ENCODE measurements around the gene LHX1.

LHX1 gene

GRCh38 chr17:36922175-36922574 lies 15.1 kb upstream of the LHX1 start:
- DNase-seq: no peak

GRCh38 chr17:36923814-36924221 lies 13.5 kb upstream of the LHX1 start:
- DNase-seq: no peak

- no peak for DNase-seq
Observed at GRCh38 chr17:36926226-36926625, 11.0 kb upstream of the LHX1 start.

GRCh38 chr17:36926701-36927100 lies 10.6 kb upstream of the LHX1 start:
- DNase-seq: no peak

- peak; percentile 60 for DNase-seq
Observed at GRCh38 chr17:36928471-36929345, 8.6 kb upstream of the LHX1 start.

GRCh38 chr17:36929851-36930582 lies 7.3 kb upstream of the LHX1 start:
- peak; percentile 51 for DNase-seq

- peak; percentile 14 for DNase-seq
Observed at GRCh38 chr17:36930583-36930900, 6.7 kb upstream of the LHX1 start.

- DNase-seq: peak; percentile 26
Observed at GRCh38 chr17:36931096-36931696, 6.1 kb upstream of the LHX1 start.

- peak; percentile 72 for DNase-seq
Observed at GRCh38 chr17:36931697-36932382, 5.4 kb upstream of the LHX1 start.

- DNase-seq: no peak
Observed at GRCh38 chr17:36932383-36932693, 4.9 kb upstream of the LHX1 start.

GRCh38 chr17:36932694-36933511 lies 4.4 kb upstream of the LHX1 start:
- DNase-seq: peak; percentile 59

- DNase-seq: peak; percentile 67
Observed at GRCh38 chr17:36933512-36934143, 3.6 kb upstream of the LHX1 start.

GRCh38 chr17:36934144-36934691 lies 3.1 kb upstream of the LHX1 start:
- DNase-seq: no peak

GRCh38 chr17:36934692-36935630 lies 2.3 kb upstream of the LHX1 start:
- DNase-seq: peak; percentile 73

- DNase-seq: peak; percentile 69
Observed at GRCh38 chr17:36935671-36936454, 1.4 kb upstream of the LHX1 start.

- peak; percentile 84 for DNase-seq
Observed at GRCh38 chr17:36936455-36937000, 747 bp upstream of the LHX1 start.

- DNase-seq: peak; percentile 80
Observed at GRCh38 chr17:36937959-36938565, 787 bp downstream of the LHX1 start.

- peak; percentile 72 for DNase-seq
Observed at GRCh38 chr17:36938566-36939051, 1.3 kb downstream of the LHX1 start.

Data from eye (tissue), 1 donor.